Measurements from ENCODE around the gene SGO2. TPM values are rescaled to one million over a fixed set of nuclear protein-coding genes. Genes with fewer than 3 reads are reported as not detected.
A peak's percentile ranks its signal among the peaks of the same experiment; 100 is the strongest.
"Not testable (repeated sequence)": the region's sequence is repeated elsewhere in the genome, so short reads cannot be mapped to it uniquely, and the experiment has no call there.

Gene SGO2
- total RNA-seq, 2 experiments from 2014 or later = 49.9 to 56.7 TPM

- Mint-ChIP-seq H3K4me1 (peaks cover 21% of the 10 kb centered on the region), H3K36me3 (ENCODE audit: low read depth) (peaks cover 3% of the 10 kb centered on the region), H3K9me3 (ENCODE audit: low read depth) (no peaks in the 10 kb centered on the region), H3K27me3 (no peaks in the 10 kb centered on the region), H3K27ac (no peak overlapping the region), H3K4me3 (no peak overlapping the region)
- ATAC-seq (no peak), DNase-seq (no peak)
- intact Hi-C loops (cut with DNase I, micrococcal nuclease) = no loop called here
- ChIA-PET CTCF (interaction anchor here (1.1 to 4.4 kb wide), 5 partner anchors 8 to 535 kb away, joined by 3 to 22 read pairs (median 3); partner anchors contain the start of gene KCTD18), POLR2A (interaction anchor here (1.2 kb wide), 1 partner anchor 11 kb away, joined by 3 read pairs; no protein-coding TSS in a partner anchor)
Observed at GRCh38 chr2:200523158-200523557, 2.8 kb upstream of the SGO2 start.

DNA sequence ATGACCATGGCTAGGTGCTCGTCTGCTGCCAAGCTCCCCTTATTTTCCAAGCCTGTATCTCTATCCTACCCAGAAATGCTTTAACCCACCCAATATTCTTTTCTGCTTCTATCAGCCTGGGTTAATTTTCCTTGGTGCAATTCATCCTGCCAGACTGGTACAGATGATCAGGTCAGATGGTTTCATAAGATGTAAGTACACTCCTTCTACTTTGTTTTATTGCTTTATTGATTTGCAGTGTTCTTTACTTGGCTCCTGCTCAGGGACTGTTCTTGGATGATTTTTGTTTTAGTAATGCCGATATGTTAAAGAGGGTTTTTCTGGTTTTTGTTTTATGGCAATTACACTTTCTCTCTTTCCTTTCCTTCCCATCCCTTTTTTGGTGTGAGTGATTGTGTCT lies 2.4 kb upstream of the SGO2 start:
- Mint-ChIP-seq H3K4me3 (no peak overlapping the region), H3K9me3 (ENCODE audit: low read depth) (no peaks in the 10 kb centered on the region), H3K27ac (no peak overlapping the region), H3K27me3 (no peaks in the 10 kb centered on the region), H3K4me1 (peaks cover 23% of the 10 kb centered on the region), H3K36me3 (ENCODE audit: low read depth) (peaks cover 3% of the 10 kb centered on the region)
- ChIA-PET POLR2A (interaction anchor here (1.2 kb wide), 1 partner anchor 11 kb away, joined by 3 read pairs; no protein-coding TSS in a partner anchor), CTCF (interaction anchor here (1.1 to 4.4 kb wide), 5 partner anchors 8 to 536 kb away, joined by 3 to 22 read pairs (median 3); partner anchors contain the start of gene KCTD18)
- ATAC-seq = no peak
- DNase-seq = no peak
- intact Hi-C loops (cut with DNase I, micrococcal nuclease) = no loop called here

DNA sequence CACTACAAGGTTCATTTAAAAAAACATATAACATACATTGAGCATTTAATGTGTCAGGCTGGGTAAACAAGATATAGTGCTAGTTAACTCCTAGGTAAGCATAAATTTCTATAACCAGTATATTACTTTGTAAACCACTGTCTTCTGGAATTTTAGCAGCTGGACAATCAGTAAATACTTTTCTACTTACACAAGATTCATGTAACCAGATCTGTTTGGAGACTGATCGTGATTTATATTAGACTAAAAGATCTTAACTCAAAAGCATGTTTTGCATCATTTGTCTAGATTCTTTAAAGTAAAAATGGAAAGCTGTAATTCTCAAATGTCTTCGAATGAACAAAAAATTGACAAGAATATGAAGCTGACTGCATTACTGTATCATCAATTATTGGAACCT lies 941 bp upstream of the SGO2 start:
- Mint-ChIP-seq H3K9me3 (ENCODE audit: low read depth) (no peaks in the 10 kb centered on the region), H3K27ac (no peak overlapping the region), H3K4me1 (peaks cover 23% of the 10 kb centered on the region), H3K36me3 (ENCODE audit: low read depth) (peaks cover 3% of the 10 kb centered on the region), H3K27me3 (no peaks in the 10 kb centered on the region), H3K4me3 (no peak overlapping the region)
- DNase-seq = no peak
- no peak for ATAC-seq
- POLR2A ChIA-PET = interaction anchor here (0.7 kb wide), 1 partner anchor 581 kb away, joined by 3 read pairs; no protein-coding TSS in a partner anchor
- intact Hi-C loops (cut with DNase I, micrococcal nuclease) = loop anchor here (5.0 kb wide), 3 partner anchors 177 to 218 kb away; partner anchors contain the start of gene SPATS2L (in 1 of the 2)
- CTCF ChIA-PET = interaction anchor here (1.0 to 4.4 kb wide), 3 partner anchors 15 to 208 kb away, joined by 3 to 22 read pairs (median 9); partner anchors contain the start of gene KCTD18

DNA sequence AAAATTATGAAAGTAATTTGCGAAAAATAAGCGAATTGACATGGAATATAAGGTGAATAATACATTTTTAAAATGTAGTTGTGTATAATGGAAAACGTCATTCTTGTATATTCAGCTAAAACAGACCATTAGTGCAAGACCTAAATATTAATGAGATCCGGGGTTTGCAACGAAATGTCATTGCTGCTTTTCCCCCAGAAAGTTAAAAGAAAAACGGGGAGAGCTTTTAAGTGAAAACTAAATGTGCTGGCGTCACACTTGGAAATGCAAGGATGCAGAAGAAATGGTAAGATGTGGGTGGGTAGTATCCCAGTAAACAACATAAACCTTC lies 491 bp upstream of the SGO2 start:
- Mint-ChIP-seq H3K27me3 (no peaks in the 10 kb centered on the region), H3K4me1 (peaks cover 23% of the 10 kb centered on the region), H3K9me3 (ENCODE audit: low read depth) (no peaks in the 10 kb centered on the region), H3K4me3 (peak overlapping the region; percentile 97), H3K36me3 (ENCODE audit: low read depth) (peaks cover 3% of the 10 kb centered on the region), H3K27ac (peak overlapping the region; percentile 79)
- ChIA-PET CTCF (interaction anchor here (1.0 to 4.4 kb wide), 4 partner anchors 10 to 208 kb away, joined by 3 to 22 read pairs (median 11); partner anchors contain the start of gene KCTD18), POLR2A (interaction anchor here (1.0 kb wide), 1 partner anchor 545 kb away, joined by 3 read pairs; no protein-coding TSS in a partner anchor)
- intact Hi-C loops (cut with DNase I, micrococcal nuclease) = loop anchor here (5.0 kb wide), 3 partner anchors 177 to 218 kb away; partner anchors contain the start of gene SPATS2L (in 1 of the 2)
- no peak for DNase-seq
- ATAC-seq = no peak

DNA sequence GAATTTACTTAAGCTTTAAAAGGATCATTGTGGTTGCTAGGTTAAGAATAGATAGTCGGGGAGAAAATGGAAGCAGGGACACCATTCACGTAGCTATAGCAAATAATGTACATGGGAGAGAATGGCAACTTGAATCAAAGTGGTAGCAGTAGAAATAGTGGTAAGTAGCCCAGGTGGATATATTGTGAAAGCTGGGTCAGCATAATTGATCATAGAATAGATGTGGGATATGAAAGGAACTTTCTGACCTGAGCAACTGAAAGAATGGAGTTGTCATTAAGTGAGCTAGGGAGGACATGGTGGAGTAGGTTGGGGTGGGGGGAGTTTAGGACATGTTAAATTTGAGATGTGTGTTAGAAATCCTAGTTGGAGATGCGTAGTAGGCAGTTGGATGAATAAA lies 2.2 kb downstream of the SGO2 start:
- ATAC-seq (no peak), DNase-seq (no peak)
- ChIA-PET CTCF (interaction anchor here (0.7 kb wide), 1 partner anchor 100 kb away, joined by 3 read pairs; no protein-coding TSS in a partner anchor), POLR2A (no interaction called here)
- no peak overlapping the region for H3K4me3 Mint-ChIP-seq
- H3K9me3 Mint-ChIP-seq (ENCODE audit: low read depth) = no peaks in the 10 kb centered on the region
- intact Hi-C loops (cut with DNase I, micrococcal nuclease) = loop anchor here (5.0 kb wide), 3 partner anchors 174 to 221 kb away; partner anchors contain the start of gene SPATS2L (in 1 of the 2)
- peaks cover 5% of the 10 kb centered on the region for H3K36me3 Mint-ChIP-seq (ENCODE audit: low read depth)
- H3K27ac Mint-ChIP-seq = no peak overlapping the region
- no peaks in the 10 kb centered on the region for H3K27me3 Mint-ChIP-seq
- peaks cover 23% of the 10 kb centered on the region for H3K4me1 Mint-ChIP-seq

DNA sequence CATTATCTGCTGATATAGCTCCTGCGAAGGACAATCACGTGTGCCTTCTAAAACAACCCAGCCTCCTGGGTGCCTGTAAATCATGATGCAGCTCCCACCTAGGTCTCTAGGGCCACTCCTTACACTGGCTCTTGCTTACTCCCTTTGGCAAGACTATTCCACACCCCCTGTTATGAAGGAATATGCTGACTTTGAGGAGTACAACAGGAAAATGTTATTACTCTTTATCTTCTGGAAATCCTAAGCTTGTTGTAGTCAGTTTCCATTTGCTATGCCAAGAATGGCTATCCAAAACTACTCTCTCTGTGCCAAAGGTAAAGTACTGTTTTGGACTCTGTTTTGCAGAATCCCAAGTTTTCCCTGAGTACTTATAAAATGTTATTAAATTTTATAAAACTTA lies 7.7 kb downstream of the SGO2 start:
- H3K36me3 Mint-ChIP-seq (ENCODE audit: low read depth) = peaks cover 4% of the 10 kb centered on the region
- POLR2A ChIA-PET = no interaction called here
- CTCF ChIA-PET = interaction anchor here (2.1 kb wide), 1 partner anchor 14 kb away, joined by 6 read pairs; no protein-coding TSS in a partner anchor

DNA sequence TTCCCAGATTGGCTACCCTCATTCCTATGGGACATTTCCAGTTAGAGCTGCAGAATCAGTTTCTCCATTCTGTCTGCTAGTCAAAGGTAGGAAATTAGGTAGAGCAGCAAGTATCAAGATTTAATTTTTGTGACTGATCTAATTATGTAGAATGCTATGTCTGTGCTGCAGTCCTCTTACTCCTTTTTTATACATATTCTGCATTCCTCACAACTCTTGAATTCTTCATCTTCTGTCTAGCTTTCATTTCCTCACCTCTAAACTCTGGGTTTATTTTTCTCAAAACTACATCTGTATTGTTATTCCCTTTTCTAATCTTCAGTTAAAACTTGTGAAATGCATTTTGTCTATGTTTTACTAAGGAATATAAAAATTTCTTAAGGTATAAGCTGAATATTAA lies 8.6 kb downstream of the SGO2 start:
- intact Hi-C loops (cut with DNase I, micrococcal nuclease) = no loop called here
- POLR2A ChIA-PET = interaction anchor here (0.7 kb wide), 1 partner anchor 229 kb away, joined by 3 read pairs; no protein-coding TSS in a partner anchor
- ATAC-seq = no peak
- H3K27ac Mint-ChIP-seq = no peak overlapping the region
- DNase-seq = no peak
- CTCF ChIA-PET = interaction anchor here (1.3 to 2.1 kb wide), 5 partner anchors 8 to 41 kb away, joined by 4 to 13 read pairs (median 5); partner anchors contain the start of gene SGO2
- H3K36me3 Mint-ChIP-seq (ENCODE audit: low read depth) = peaks cover 7% of the 10 kb centered on the region
- no peaks in the 10 kb centered on the region for H3K4me1 Mint-ChIP-seq
- no peak overlapping the region for H3K4me3 Mint-ChIP-seq
- no peaks in the 10 kb centered on the region for H3K27me3 Mint-ChIP-seq
- H3K9me3 Mint-ChIP-seq (ENCODE audit: low read depth) = no peaks in the 10 kb centered on the region

More for the DNA sequence above, 7.7 kb downstream of the SGO2 start:
- Mint-ChIP-seq H3K9me3 (ENCODE audit: low read depth) (no peaks in the 10 kb centered on the region), H3K4me1 (no peaks in the 10 kb centered on the region), H3K4me3 (no peak overlapping the region), H3K27ac (no peak overlapping the region), H3K27me3 (no peaks in the 10 kb centered on the region)
- ATAC-seq = no peak
- intact Hi-C loops (cut with DNase I, micrococcal nuclease) = no loop called here
- DNase-seq = no peak

GRCh38 chr2:200538139-200538538 lies 12.1 kb downstream of the SGO2 start:
- Mint-ChIP-seq H3K36me3 (ENCODE audit: low read depth) (peaks cover 35% of the 10 kb centered on the region), H3K27me3 (no peaks in the 10 kb centered on the region), H3K4me1 (no peaks in the 10 kb centered on the region), H3K27ac (no peak overlapping the region), H3K9me3 (ENCODE audit: low read depth) (no peaks in the 10 kb centered on the region), H3K4me3 (no peak overlapping the region)
- ChIA-PET CTCF (interaction anchor here (0.8 kb wide), 1 partner anchor 59 kb away, joined by 3 read pairs; no protein-coding TSS in a partner anchor), POLR2A (no interaction called here)
- DNase-seq = no peak
- peak; percentile 53 for ATAC-seq
- intact Hi-C loops (cut with DNase I, micrococcal nuclease) = no loop called here

- Mint-ChIP-seq H3K27ac (no peak overlapping the region), H3K9me3 (ENCODE audit: low read depth) (no peaks in the 10 kb centered on the region), H3K27me3 (no peaks in the 10 kb centered on the region), H3K36me3 (ENCODE audit: low read depth) (peaks cover 42% of the 10 kb centered on the region), H3K4me3 (no peak overlapping the region), H3K4me1 (no peaks in the 10 kb centered on the region)
- CTCF ChIA-PET = no interaction called here
- POLR2A ChIA-PET = no interaction called here
- ATAC-seq (no peak), DNase-seq (no peak)
- intact Hi-C loops (cut with DNase I, micrococcal nuclease) = no loop called here
Observed at GRCh38 chr2:200540793-200541192, 14.8 kb downstream of the SGO2 start.

DNA sequence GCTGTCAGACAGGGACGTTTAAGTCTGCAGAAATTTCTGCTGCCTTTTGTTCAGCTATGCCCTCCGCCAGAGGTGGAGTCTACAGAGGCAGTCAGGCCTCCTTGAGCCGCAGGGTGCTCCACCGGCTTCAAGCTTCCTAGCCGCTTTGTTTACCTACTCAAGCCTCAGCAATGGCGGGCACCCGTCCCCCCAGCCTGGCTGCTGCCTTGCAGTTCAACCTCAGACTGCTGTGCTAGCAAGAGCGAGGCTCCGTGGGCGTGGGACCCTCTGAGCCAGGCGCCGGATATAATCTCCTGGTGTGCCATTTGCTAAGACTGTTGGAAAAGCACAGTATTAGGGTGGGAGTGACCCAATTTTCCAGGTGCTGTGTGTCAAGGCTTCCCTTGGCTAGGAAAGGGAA lies 40.6 kb downstream of the SGO2 start:
- H3K27ac Mint-ChIP-seq; H3K9me3 Mint-ChIP-seq (ENCODE audit: low read depth); intact Hi-C loops (cut with DNase I, micrococcal nuclease); H3K4me3 Mint-ChIP-seq; ATAC-seq; H3K27me3 Mint-ChIP-seq; POLR2A ChIA-PET; H3K4me1 Mint-ChIP-seq; DNase-seq: not testable (repeated sequence)
- CTCF ChIA-PET = interaction anchor here (0.8 kb wide), 1 partner anchor 35 kb away, joined by 3 read pairs; no protein-coding TSS in a partner anchor
- H3K36me3 Mint-ChIP-seq (ENCODE audit: low read depth) = peaks cover 23% of the 10 kb centered on the region

- DNase-seq = no peak
- intact Hi-C loops (cut with DNase I, micrococcal nuclease) = no loop called here
- Mint-ChIP-seq H3K36me3 (ENCODE audit: low read depth) (peaks cover 22% of the 10 kb centered on the region), H3K27ac (no peak overlapping the region), H3K4me3 (no peak overlapping the region), H3K9me3 (ENCODE audit: low read depth) (peaks cover 5% of the 10 kb centered on the region), H3K27me3 (no peaks in the 10 kb centered on the region), H3K4me1 (no peaks in the 10 kb centered on the region)
- ATAC-seq = no peak
- POLR2A ChIA-PET = no interaction called here
- CTCF ChIA-PET = interaction anchor here (1.4 kb wide), 1 partner anchor 11 kb away, joined by 4 read pairs; no protein-coding TSS in a partner anchor
Observed at GRCh38 chr2:200567932-200568331, 41.9 kb downstream of the SGO2 start.

DNA sequence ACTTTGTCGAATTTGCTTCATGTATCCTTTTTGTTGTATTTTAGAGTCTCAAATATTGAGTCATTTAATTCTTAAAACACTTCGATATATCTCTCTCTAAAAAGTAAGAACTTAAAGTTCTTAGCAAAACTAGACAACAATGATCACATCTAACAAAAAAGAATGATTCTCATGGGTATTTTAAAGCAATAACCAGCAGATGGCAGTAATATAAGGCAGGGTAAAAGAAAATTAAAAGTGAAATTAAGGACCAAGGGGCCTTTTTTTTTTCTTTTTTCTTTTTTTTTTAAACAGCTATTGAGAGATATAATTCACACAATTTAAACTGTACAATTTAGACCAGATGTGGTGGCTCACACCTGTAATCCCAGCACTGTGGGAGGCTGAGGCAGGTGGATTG lies 50.0 kb downstream of the SGO2 start:
- Mint-ChIP-seq H3K4me1 (peaks cover 17% of the 10 kb centered on the region), H3K36me3 (ENCODE audit: low read depth) (peaks cover 22% of the 10 kb centered on the region), H3K4me3 (no peak overlapping the region), H3K27me3 (no peaks in the 10 kb centered on the region), H3K27ac (no peak overlapping the region), H3K9me3 (ENCODE audit: low read depth) (no peaks in the 10 kb centered on the region)
- POLR2A ChIA-PET = interaction anchor here (0.6 kb wide), 1 partner anchor 277 kb away, joined by 3 read pairs; no protein-coding TSS in a partner anchor
- intact Hi-C loops (cut with DNase I, micrococcal nuclease) = loop anchor here (1.0 to 5.0 kb wide), 6 partner anchors 127 to 601 kb away; partner anchors contain the start of genes BZW1 (in 1 of the 2) and CLK1 (in 1 of the 2)
- peak; percentile 26 for ATAC-seq
- CTCF ChIA-PET = interaction anchor here (0.6 to 1.2 kb wide), 4 partner anchors 26 to 160 kb away, joined by 3 to 6 read pairs (median 3); no protein-coding TSS in a partner anchor
- no peak for DNase-seq

Measured in activated CD4-positive, alpha-beta T cell treated with anti-CD3 and anti-CD28 coated beads for 36 hours (primary cell).